ENCODE data around the gene GDPD5. TPM values are rescaled to one million over a fixed set of nuclear protein-coding genes. Genes with fewer than 3 reads are reported as not detected.

Gene GDPD5
- total and polyA plus RNA-seq, 2 donors (not counting 3 experiments of a cell fraction or from before 2014, with no cell fraction given), result 60.2 to 79.2 TPM

DNA sequence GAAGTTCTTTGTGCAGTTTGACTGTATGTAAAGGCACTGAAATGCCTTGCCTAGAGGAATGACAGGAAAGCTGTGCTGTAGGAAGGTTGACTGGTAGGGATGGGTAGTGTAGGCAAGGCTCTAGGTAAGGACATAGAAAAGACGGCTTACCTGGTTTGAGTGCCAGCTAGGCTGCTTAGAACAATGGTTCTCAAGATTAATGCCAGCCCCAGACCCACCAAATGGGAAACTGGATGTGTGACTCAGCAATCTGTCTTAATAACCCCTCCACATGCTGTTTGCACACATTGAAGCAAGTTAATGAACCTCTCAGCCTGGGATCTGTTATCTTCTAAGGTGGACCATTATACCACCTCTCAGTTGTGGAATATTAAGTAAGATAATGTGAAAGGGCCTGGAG, 122.7 kb downstream of the GDPD5 start:
- peak overlapping the region in 1 of 3 experiments; percentile 2 for H3K4me3 ChIP-seq (replicated peaks in 1 of 3; ENCODE audit: insufficient read depth in 1 of 3, low read depth in 1 of 3, low read length in 3 of 3)
- DNase-seq (ENCODE audit: low read depth, low spot score) (peak; percentile 35), FAIRE-seq (no peak)
- H3K36me3 ChIP-seq (ENCODE audit: control insufficient read depth in 2 of 2, extremely low read depth in 1 of 2, insufficient read depth in 2 of 2, low read length in 2 of 2), result peaks cover 36 to 44% of the 10 kb centered on the region in 2 experiments
- peak overlapping the region; percentile 13 for H3K27ac ChIP-seq (ENCODE audit: insufficient read depth, low read depth, low read length)
- ChIA-PET CTCF (interaction anchor here (0.6 to 2.1 kb wide), 2 partner anchors 15 to 123 kb away, joined by 3 to 8 read pairs; no protein-coding TSS in a partner anchor), POLR2A (no interaction called here)
- no peak overlapping the region for H2AFZ ChIP-seq (ENCODE audit: low read depth, low read length)
- peak overlapping the region; percentile 74 for H3K4me2 ChIP-seq (ENCODE audit: insufficient read depth, low read length)
- intact Hi-C loops (cut with micrococcal nuclease), result no loop called here
- H3K9me3 ChIP-seq (replicated peaks; ENCODE audit: control insufficient read depth, insufficient read depth, low read length), result no peaks in the 10 kb centered on the region
- peaks cover 62% of the 10 kb centered on the region for H3K4me1 ChIP-seq (ENCODE audit: control insufficient read depth, extremely low read depth, insufficient read depth, low read length)
- H3K9ac ChIP-seq (replicated peaks; ENCODE audit: extremely low read depth, insufficient read depth, low read length), result peak overlapping the region; percentile 5
- H3K9me1 ChIP-seq (replicated peaks; ENCODE audit: control insufficient read depth, extremely low read depth, insufficient read depth, low read length), result no peaks in the 10 kb centered on the region
- peaks cover 77% of the 10 kb centered on the region for H3K79me2 ChIP-seq (ENCODE audit: control insufficient read depth, insufficient read depth, low read length)
- H3K27me3 ChIP-seq (ENCODE audit: control insufficient read depth in 2 of 2, insufficient read depth in 2 of 2, low read length in 2 of 2), result no peaks in the 10 kb centered on the region
- peaks cover 9% of the 10 kb centered on the region for H4K20me1 ChIP-seq (replicated peaks; ENCODE audit: control insufficient read depth, extremely low read depth, insufficient read depth, low read length)
- dilution Hi-C loops (cut with MboI; ENCODE audit: extremely low pct_ligation_motif_present, low sequenced_read_pairs), result no loop called here
- no TSS peak for BruUV-seq (replicated peaks)
- TF ChIP-seq GATA2 (IDR thresholded peaks at IDR 0.05; ENCODE audit: insufficient read depth, insufficient read length, low read depth, low read length), result no peak
- peak; percentile 25 for TF ChIP-seq FOS (IDR thresholded peaks at IDR 0.05; ENCODE audit: borderline replicate concordance, insufficient read depth, low read length)
- peak; percentile 59 for TF ChIP-seq POLR2A (IDR thresholded peaks at IDR 0.05; ENCODE audit: low read depth, low read length)

GRCh38 chr11:75402002-75402773, 123.6 kb downstream of the GDPD5 start:
- Histone ChIP-seq H3K79me2 (ENCODE audit: control insufficient read depth, insufficient read depth, low read length) (peaks cover 74% of the 10 kb centered on the region), H3K4me1 (ENCODE audit: control insufficient read depth, extremely low read depth, insufficient read depth, low read length) (peaks cover 62% of the 10 kb centered on the region), H3K27me3 (ENCODE audit: control insufficient read depth in 2 of 2, insufficient read depth in 2 of 2, low read length in 2 of 2) (no peaks in the 10 kb centered on the region), H3K4me3 (replicated peaks in 1 of 3; ENCODE audit: insufficient read depth in 1 of 3, low read depth in 1 of 3, low read length in 3 of 3) (peak overlapping the region in 1 of 3 experiments; percentile 80), H3K27ac (ENCODE audit: insufficient read depth, low read depth, low read length) (peak overlapping the region; percentile 13), H3K36me3 (ENCODE audit: control insufficient read depth in 2 of 2, extremely low read depth in 1 of 2, insufficient read depth in 2 of 2, low read length in 2 of 2) (peaks cover 36 to 44% of the 10 kb centered on the region in 2 experiments), H4K20me1 (replicated peaks; ENCODE audit: control insufficient read depth, extremely low read depth, insufficient read depth, low read length) (peaks cover 9% of the 10 kb centered on the region), H2AFZ (ENCODE audit: low read depth, low read length) (no peak overlapping the region), H3K4me2 (ENCODE audit: insufficient read depth, low read length) (peak overlapping the region; percentile 74), H3K9me1 (replicated peaks; ENCODE audit: control insufficient read depth, extremely low read depth, insufficient read depth, low read length) (no peaks in the 10 kb centered on the region), H3K9ac (replicated peaks; ENCODE audit: extremely low read depth, insufficient read depth, low read length) (peak overlapping the region; percentile 19), H3K9me3 (replicated peaks; ENCODE audit: control insufficient read depth, insufficient read depth, low read length) (no peaks in the 10 kb centered on the region)
- peak in 1 of 2 donors; percentile 4 for TF ChIP-seq CTCF (IDR thresholded peaks at IDR 0.05; ENCODE audit: extremely low read depth in 1 of 2, insufficient read depth in 1 of 2, low read depth in 1 of 2, low read length in 2 of 2)
- TF ChIP-seq FOS (IDR thresholded peaks at IDR 0.05; ENCODE audit: borderline replicate concordance, insufficient read depth, low read length), result no peak
- no peak for FAIRE-seq
- intact Hi-C loops (cut with micrococcal nuclease) (no loop called here), dilution Hi-C loops (cut with MboI; ENCODE audit: extremely low pct_ligation_motif_present, low sequenced_read_pairs) (no loop called here)
- ChIA-PET POLR2A (no interaction called here), CTCF (interaction anchor here (2.1 kb wide), 1 partner anchor 14 kb away, joined by 8 read pairs; no protein-coding TSS in a partner anchor)
- BruUV-seq (replicated peaks), result no TSS peak
- DNase-seq (ENCODE audit: low read depth, low spot score), result no peak

All from endothelial cell of umbilical vein (primary cell).